Measurements from ENCODE around the gene ASB3.

- TF ChIP-seq POLR2A (IDR thresholded peaks at IDR 0.05), result no peak
- no peak for TF ChIP-seq POLR2AphosphoS5 (IDR thresholded peaks at IDR 0.05)
Observed at GRCh38 chr2:53826030-53826410, 39.3 kb upstream of the ASB3 start.
